Hematopoietic multipotent progenitor cell (in vitro differentiated cells): ENCODE measurements around the gene MYO16. TPM values are rescaled to one million over a fixed set of nuclear protein-coding genes. Genes with fewer than 3 reads are reported as not detected.

Source experiments
- DNase-seq, 3 donors: peaks; one replicate each; pipeline ENCODE4 v3.0.0-alpha.2; 2011 to 2015; ENCODE audit warnings: low read depth in 2 of 3, low spot score in 2 of 3
- total RNA-seq: library from RNA; depleted of rRNA; stranded (reverse); fragments of >200 nt; gene quantifications from one replicate; pipeline ENCODE4 v1.2.3, GENCODE V29; 2012

MYO16 gene
- total RNA-seq, 1 donor: 1.6 TPM

DNA sequence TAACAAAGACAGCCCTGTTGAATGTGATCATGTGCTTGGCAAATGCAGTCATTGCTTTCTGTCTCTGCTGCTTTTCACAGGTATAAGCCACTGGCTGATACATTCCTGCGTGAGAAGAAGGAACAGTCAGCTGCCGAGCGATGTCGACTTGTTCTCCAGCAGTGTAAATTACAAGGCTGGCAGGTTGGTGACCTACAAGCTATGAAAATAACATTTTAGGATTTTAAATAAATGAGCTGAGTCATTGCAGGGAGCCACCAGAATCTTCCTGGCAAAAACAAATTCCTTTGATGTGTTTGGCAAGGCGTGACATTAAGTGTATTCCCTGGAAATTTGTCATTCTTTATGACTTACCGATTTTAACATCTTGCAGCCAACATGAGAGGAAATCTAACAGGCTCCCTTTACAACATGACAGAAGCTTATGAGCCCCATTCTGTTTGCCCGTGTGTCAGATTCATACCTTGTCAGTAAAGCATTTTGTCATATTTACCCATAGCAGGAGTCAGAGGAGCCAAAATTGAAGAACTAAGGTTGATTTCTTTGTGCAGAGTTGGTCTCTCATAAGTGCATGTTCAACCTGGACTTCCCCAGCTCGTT, 471.4 kb downstream of the MYO16 start:
- DNase-seq: no peak

DNA sequence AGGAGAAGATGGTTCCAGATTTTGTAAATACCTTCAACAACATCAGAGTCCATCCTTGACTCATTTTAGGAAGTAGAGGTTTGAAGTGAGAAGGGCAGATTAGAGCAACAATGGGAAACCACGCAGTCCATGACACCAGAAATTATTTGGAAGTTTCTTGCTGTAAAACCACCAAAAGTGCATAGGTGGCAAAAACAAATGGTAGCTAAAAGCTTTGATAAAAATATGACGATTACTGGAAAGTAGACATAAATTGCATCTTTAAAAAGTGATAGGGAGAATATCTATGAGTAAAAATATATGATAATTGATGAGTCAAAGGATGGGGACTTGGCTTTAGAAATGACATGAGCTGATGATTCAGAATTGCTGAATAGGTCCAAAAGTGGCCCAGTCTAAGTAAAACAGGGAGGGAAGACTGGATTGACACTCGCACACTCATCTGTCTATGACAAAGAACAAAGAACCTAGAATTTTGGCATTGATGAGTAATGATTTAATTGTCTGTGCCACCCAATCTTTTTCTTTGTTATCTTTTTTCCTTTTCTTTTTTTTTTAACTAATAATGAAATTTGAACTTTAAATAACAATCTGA, 472.2 kb downstream of the MYO16 start:
- DNase-seq: no peak

DNA sequence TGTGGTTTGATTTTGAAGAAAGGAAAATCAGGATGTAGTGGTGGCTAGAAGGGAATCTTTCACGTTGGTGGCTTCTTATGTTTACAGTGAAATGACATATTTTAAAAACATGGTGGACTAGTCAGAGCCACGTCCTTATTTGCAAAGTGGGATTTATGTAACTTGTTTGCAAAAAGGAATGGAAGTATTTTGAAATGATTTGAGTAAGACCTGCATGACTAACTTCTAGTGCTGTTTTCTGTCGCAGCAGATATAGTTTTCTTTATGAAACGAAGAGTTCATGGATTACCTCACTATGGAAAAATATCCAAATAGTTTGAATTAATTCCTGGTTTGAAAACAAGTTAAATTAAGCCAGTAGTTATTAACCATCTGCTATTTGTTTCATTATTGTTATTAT, 476.5 kb downstream of the MYO16 start:
- DNase-seq: no peak

DNA sequence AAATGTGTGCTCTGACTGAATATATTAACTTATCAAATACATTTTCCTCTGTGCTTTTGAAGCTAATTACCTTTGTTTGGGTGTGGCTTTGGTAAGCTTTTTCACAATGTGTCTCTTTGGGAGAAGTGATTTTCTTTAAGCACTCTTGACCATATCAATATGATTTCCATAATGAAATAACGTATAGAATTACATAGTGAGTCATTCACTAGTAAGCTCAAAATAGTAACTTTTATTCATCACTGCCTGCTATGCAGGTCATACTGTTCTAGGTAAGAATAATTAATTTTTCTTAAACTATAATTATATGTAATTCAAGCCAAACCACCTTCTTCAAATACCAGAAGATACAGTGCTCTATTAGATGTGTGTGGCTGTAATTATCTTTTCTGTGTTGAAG, 480.7 kb downstream of the MYO16 start:
- no peak for DNase-seq

DNA sequence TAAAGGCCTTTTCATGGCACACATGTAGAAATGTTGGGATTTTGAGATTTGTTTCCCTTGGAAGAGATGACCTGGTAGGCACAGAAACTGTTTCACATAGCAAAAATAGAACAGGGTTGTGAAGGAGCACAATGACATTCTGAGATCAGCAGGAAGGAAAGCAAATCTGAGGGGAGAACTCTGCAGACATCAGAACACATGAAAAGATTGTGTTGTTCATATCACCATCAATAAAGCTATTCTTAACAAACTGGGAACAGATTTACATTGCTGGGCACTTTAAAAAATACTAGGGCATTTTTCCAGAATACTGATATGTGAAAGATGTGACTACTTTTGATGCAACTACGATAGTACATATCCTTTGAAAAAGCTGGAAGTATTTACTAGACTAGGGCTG, 481.7 kb downstream of the MYO16 start:
- DNase-seq: no peak

DNA sequence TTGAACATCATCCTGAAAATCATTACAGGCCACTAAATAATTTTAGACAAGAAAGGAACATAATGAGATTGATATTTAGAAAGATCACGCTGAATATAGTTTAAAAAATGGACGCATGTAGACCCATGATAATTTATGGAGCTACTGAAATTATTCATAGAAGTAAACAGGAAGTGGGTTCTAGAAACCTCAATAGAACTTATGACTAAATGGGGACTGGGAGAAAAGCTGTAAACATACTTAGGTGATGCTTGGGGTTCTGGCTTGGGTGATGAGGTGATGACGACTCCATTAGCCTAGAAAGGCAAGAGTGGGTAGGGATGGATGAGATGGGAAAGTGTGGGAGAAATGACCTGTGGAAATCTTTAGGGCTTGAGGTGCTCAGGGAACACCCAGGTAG, 484.0 kb downstream of the MYO16 start:
- no peak for DNase-seq

DNA sequence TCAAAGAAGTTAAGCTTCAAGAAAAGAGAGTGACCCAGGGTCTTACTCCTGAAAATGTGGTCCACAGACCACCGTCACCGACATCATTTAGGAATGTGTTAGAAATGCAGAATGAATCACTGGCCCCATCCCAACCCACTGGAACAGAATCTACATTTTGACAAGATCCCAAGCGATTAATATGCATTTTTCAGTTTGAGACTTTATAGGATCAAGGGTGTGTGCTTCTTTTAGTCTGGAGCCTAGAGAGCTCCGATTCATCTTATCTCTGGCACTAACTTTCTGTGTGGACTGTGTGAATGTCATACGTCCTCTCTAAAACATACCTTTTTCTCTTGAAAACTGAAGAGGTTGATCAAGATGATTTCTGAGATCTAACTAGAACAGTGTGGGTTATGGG, 484.8 kb downstream of the MYO16 start:
- DNase-seq: no peak

DNA sequence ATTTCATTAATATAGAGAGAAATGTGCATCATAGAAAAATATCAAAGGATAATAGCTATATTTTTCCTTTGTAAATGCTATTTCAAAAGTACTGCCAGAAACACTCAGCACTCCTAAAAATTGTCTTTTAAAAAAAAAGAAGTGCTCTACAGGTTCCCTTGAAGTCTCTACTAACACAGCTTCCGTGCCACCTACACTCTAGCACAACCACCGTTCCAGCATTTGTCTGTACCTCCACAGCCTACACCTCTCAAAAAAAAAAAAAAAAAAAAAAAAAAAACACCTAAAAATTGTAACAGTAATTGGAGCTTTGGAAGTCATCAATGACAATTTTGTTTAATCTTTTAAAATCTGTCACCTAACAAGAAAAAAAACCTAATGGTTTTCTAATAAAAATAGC, 485.6 kb downstream of the MYO16 start:
- DNase-seq: no peak

DNA sequence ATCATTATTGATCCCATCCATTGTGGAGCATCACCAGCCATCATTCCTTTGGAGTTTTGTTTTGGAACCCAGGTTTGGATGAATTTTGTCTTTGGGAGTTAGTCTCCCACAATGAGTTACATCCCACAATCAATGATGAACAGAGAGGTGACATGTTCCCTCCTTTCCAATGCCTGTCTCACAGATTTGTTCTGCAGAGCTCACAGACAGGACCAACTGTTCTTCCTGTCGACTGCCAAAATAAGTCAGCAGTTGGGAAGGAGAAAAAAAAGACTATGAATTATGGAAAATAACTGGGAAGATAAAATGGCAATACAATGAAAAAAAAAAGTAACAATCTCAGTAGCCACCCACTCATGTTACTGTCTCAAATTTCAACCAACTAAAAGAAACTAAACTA, 489.1 kb downstream of the MYO16 start:
- no peak for DNase-seq

DNA sequence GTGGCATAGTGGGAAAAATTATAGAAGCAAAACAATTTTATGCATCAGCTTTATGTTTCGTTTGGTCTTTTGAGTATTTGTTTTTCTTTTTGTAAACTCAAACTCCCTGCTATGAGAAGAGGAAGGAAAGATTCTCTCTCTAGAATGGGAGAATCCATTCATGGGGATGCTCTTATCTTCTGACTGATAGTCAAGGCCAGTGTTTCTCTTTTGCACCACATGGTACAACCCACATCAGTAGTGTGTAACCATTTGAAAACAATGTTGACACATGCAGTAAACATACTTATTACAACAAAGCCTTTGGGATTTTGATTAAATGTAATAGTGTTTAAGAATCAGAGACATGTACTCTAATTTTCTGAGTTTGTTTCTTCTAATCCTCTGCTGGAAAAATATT, 490.5 kb downstream of the MYO16 start:
- no peak for DNase-seq

DNA sequence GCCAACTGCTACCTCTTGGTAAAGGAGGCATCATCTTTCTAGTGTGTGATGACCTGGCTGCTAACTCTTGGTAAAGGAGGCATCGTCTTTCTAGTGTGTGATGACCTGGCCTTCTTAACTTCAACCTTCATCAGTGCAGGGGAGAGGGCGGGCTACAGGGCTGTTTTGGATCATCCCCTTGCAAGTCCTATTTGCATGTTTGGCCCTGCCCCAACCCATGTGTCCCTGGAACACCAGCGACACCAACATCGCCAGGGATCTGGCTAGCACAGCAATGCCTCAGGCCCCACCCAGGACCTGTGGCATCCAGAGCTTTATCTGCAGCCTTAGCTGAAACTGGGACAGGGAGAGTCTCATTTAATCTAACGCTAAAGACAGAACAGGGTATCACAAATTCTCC, 492.4 kb downstream of the MYO16 start:
- no peak for DNase-seq

DNA sequence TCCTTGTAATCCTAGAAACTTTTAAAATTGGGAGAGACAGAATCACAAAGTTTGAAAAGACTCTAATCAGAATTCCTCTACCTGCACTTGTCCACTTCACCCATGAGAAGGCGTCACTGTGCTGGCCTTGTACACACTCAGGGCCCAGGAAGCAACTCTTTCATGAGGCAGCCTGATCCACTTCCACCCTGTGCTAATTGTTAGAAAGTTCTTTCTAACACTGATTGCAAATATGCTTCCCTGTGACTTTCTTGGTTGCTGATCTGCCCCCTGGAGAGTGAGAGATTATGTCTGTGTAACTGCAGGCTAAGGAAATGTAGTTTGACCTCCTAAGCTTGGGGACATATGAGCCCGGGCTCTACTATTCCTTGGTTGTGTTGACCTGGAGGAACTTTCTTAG, 494.6 kb downstream of the MYO16 start:
- DNase-seq: no peak

DNA sequence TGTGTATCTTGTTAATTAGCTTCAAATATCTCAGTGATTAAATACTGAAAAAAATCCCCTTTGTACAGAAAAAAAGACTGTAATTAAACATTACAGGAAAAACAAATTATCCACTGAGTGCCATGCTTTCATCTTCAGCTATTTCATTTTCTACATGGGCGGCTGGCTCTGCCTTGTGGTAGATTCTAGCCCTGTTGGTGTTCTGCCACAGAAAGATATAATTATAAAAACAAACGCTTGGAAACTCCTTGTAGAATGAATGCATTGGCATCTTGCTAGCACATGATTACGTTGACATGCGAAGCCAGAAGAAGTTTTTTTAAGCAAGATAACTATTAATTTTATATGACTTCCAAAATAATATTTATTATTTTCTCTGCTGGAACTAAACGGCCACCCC, 496.8 kb downstream of the MYO16 start:
- DNase-seq: no peak

DNA sequence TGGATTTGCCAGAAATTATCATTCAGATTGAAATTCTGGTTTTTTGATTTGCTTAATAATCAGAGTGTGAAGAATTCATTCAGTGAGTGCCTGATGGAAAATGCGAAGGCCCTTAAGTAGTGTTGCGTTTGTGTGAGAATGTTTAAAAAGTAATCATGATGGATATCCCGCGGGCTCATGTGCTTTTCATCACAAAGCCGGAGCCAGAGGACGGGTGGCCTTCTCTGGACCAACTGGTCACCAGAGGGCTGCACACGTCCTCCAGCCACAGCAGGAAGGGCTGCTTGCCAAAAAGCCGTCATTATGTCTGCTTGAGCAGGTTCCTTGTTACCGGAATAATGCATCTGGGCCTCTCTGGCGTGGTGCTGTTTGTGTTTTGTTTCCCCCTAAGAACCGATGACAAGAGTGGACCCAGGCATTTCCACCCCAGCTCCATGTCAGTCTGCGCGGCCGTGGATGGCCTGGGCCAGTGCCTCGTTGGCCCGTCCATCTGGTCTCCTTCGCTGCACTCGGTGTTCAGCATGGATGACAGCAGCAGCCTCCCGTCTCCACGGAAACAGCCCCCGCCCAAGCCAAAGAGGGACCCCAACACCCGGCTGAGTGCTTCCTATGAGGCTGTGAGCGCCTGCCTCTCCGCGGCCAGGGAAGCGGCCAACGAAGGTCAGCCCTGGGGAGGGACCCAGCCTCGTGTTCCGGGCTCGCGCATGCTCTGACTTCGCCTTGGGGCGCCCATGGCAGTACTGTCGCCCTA, 497.7 kb downstream of the MYO16 start:
- no peak for DNase-seq

DNA sequence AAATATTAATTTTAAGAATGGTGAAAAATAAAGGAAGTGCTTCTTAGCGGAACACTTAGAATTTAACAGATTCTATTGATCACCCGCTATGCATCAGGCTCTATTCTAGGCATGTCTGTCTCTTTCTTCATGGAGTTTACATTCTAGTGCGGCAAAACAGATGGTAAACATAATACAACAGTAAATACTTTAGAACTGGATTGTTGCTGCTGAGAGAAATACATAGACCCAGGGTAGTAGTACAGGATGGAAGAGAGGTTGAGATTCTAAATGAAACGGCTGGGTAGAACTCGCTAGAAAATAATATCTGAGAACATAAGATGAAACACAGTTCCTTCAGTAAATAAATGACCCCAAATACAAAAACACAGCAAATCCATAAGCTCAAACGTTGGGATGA, 498.7 kb downstream of the MYO16 start:
- DNase-seq: no peak

DNA sequence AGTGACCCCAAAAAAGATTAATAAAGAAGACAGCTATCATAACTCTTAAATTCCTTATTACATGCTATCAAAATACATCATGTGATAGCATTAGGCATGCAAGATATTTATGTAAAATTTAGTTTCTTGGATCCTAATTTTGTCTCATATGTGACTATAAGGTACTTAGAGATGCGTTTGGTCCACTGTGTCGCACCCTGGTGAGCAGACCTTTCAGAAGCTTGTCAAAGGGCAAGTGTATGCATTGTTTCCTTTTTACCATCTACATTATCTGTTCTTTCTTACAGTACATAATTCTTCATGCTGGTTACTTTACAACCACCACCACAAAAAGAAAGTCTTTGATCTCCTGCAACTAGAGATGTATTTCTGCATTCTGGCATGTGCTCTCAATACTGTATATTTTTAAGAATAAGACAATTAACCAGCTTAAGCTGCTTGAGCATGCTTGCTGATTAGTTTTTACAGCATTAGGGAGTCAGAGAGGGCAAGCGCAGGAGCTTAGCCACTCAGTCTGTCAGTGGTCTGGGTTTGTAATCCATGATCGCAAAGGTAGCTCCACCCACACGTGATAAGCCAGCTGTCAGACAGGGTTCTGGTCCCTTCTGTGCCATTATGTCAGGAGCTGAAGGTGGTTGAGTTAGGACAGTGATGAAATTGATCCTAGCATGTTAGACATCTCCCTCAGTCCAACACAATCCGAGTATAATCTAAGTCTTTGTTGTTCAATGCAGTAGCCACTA, 500.9 kb downstream of the MYO16 start:
- no peak for DNase-seq

DNA sequence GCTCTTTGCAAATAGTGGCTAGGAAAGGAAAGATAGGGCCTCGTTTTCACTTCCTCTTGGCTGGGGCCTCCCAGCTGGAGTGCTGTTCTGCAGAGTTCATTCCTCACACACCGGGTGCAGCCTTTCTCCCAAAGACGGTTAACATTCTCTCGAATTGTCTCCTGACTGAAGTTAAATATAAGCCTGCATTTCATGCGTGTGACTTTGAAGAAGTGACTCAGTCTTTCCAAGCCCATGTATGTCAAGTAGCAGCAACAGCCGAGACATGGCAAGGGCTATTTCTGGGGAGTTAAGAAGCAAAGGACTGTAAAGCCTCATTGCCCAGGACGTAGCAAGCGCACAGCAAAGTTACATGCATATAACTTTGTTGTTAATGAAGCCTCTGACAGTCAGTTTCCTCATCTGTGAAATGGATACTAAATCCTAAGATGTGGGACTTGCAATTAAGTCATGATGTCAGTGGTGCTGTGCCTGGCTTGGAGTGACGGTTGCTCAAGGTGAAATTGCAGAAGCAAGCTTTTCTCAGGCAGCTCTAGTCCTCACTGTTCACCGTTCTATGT, 502.4 kb downstream of the MYO16 start:
- peak in 2 of 3 donors; percentile 29 to 65 for DNase-seq

DNA sequence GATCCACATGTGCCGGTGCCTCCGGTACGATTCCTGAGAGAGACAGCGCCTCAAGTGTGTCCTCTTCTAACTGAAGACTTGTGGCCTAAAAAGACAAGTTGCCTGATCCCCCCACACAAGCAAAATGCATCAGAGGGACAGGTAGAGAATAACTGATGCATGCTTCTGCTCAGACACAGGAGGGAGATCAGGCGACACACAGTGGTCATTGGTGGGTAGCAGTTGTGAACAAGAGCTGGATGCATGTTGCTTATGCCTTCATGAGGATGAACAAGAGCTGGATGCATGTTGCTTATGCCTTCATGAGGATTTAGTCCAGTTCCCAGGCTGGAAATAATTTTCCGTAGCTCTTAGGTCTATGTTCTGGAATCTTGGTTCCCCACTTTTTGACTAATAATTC, 505.6 kb downstream of the MYO16 start:
- no peak for DNase-seq

DNA sequence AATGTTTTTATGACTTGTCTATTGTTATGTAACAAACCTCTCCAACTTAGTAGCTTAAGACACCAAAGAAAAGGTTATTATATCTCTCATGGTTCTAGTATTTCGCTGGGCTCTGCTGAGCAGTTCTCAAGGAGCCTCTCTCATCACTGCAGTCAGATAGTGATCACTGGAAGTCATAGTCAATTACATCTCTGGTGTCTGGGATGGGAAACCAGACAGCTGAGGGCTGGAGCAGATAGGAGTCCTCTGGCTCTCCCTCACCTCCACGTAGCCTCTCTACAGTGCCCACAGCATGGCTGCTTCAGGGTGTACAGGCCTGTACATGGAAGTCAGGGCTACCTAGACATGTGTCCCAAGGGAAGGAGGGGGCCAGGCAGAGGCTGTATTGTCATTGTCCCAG, 507.5 kb downstream of the MYO16 start:
- no peak for DNase-seq

DNA sequence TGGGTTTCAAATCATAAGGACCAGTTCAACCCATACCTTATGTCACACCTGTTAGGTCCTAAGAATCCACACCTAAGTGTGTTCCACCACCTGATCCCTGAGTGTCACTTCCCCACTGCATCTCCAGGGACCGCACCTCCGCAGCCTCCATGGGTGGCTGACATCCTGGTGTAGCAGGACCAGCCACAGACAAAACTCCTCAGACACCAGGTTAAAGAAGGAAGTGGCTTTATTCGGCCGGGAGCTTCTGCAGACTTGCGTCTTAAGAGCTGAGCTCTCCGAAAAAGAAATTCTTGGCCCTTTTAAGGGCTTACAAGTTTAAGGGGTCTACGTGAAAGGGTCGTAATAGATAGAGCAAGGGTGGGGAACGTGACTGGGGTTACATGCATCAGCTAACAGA, 509.9 kb downstream of the MYO16 start:
- DNase-seq: no peak

DNA sequence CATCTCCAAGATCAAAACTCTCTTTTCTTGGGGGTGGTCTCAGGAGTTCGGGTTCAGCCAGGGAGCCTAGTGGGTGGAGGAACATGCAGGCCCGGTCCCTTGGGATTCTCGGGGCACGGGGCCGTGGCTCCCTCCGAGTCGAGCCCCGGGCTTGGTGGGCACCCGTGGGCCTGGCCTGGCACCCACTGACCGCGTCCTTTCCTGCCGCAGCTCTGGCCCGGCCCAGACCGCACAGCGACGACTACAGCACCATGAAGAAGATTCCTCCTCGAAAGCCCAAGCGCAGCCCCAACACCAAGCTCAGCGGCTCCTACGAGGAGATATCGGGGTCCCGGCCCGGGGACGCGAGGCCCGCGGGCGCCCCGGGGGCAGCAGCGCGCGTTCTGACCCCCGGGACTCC, 510.6 kb downstream of the MYO16 start:
- DNase-seq: no peak
